CD14-positive monocyte (primary cell): Measurements from ENCODE around the gene ANKRD53. TPM values are rescaled to one million over a fixed set of nuclear protein-coding genes. Genes with fewer than 3 reads are reported as not detected.

Experiments
- DNase-seq, 3 donors: peaks; one replicate each; pipeline ENCODE4 v3.0.0-alpha.2; 2011 to 2022
- H2AFZ ChIP-seq: 2 replicates; pipeline ENCODE4 v1.6.0; 2012; ENCODE audit warnings: mild to moderate bottlenecking, low read depth, low read length, inconsistent platforms; ENCODE audit not compliant: insufficient read depth, poor library complexity, severe bottlenecking
- H3K27ac ChIP-seq, 2 donors: 1 replicate in 1 of 2; 2 replicates in 1 of 2; pipeline ENCODE4 v1.5.1; 2012 to 2013; ENCODE audit warnings: low read length in 2 of 2, control low read depth in 1 of 2, inconsistent platforms in 1 of 2, low read depth in 1 of 2, mild to moderate bottlenecking in 1 of 2
- H3K27me3 ChIP-seq, 2 donors: one replicate each; pipeline versions ENCODE4 v1.6.0 to v1.6.1; 2011 to 2013; ENCODE audit warnings: low read length in 2 of 2; ENCODE audit not compliant: control insufficient read depth in 2 of 2, insufficient read depth in 2 of 2
- H3K36me3 ChIP-seq, 2 donors: replicated peaks in 1 of 2; 1 replicate in 1 of 2; 2 replicates in 1 of 2; pipeline versions ENCODE4 v1.5.1 to v1.6.1; 2012 to 2013; ENCODE audit warnings: low read length in 2 of 2, control low read depth in 1 of 2, inconsistent platforms in 1 of 2, mild to moderate bottlenecking in 1 of 2; ENCODE audit not compliant: insufficient read depth in 2 of 2, control insufficient read depth in 1 of 2
- H3K4me1 ChIP-seq, 2 donors: 1 replicate in 1 of 2; 2 replicates in 1 of 2; pipeline versions ENCODE4 v1.5.1 to v1.6.1; 2012 to 2013; ENCODE audit warnings: low read length in 2 of 2, control low read depth in 1 of 2, inconsistent platforms in 1 of 2, mild to moderate bottlenecking in 1 of 2, moderate library complexity in 1 of 2; ENCODE audit not compliant: insufficient read depth in 2 of 2, control insufficient read depth in 1 of 2
- H3K4me2 ChIP-seq: replicated peaks from 2 replicates; pipeline ENCODE3; 2012; ENCODE audit warnings: low read length, moderate library complexity, mild to moderate bottlenecking; ENCODE audit not compliant: poor library complexity, severe bottlenecking; ENCODE audit errors: extremely low read depth
- H3K4me3 ChIP-seq, 3 experiments: fragments of 200-600 bp in 1 of 3; sonication (generic) in 1 of 3; replicated peaks in 1 of 3; 1 replicate in 2 of 3; 2 replicates in 1 of 3; pipeline ENCODE4 v1.5.1; 2011 to 2013; ENCODE audit warnings: low read length in 3 of 3, mild to moderate bottlenecking in 3 of 3, control low read depth in 2 of 3, low read depth in 2 of 3, inconsistent platforms in 1 of 3, moderate library complexity in 1 of 3
- H3K79me2 ChIP-seq: 2 replicates; pipeline ENCODE4 v1.6.0; 2012; ENCODE audit warnings: mild to moderate bottlenecking, control low read depth, inconsistent platforms, low read length, moderate library complexity; ENCODE audit not compliant: insufficient read depth
- H3K9ac ChIP-seq: 2 replicates; pipeline ENCODE4 v1.6.0; 2017; ENCODE audit warnings: low read length, mild to moderate bottlenecking; ENCODE audit not compliant: insufficient read depth, poor library complexity, severe bottlenecking
- H3K9me3 ChIP-seq, 2 donors: replicated peaks in 1 of 2; 1 replicate in 1 of 2; 2 replicates in 1 of 2; pipeline versions ENCODE4 v1.5.1 to v1.6.1; 2012 to 2013; ENCODE audit warnings: low read length in 2 of 2, control low read depth in 1 of 2; ENCODE audit not compliant: control insufficient read depth in 1 of 2, insufficient read depth in 1 of 2
- H4K20me1 ChIP-seq: 2 replicates; pipeline ENCODE4 v1.6.0; 2012; ENCODE audit warnings: mild to moderate bottlenecking, low read length, control low read depth, moderate library complexity; ENCODE audit not compliant: insufficient read depth
- H3K27ac Mint-ChIP-seq, 7 donors: one replicate each; pipeline ENCODE4 v1.8.0; 2020; ENCODE audit warnings: mild to moderate bottlenecking in 7 of 7, mixed read lengths in 7 of 7, moderate library complexity in 6 of 7, inconsistent platforms in 2 of 7
- H3K27me3 Mint-ChIP-seq, 3 donors: one replicate each; pipeline ENCODE4 v1.8.0; 2021 to 2022; ENCODE audit warnings: low read depth in 3 of 3, mild to moderate bottlenecking in 3 of 3, mixed read lengths in 3 of 3, moderate library complexity in 3 of 3, inconsistent platforms in 1 of 3
- H3K36me3 Mint-ChIP-seq, 2 donors: one replicate each; pipeline ENCODE4 v1.8.0; 2020; ENCODE audit warnings: mixed read lengths in 2 of 2, inconsistent platforms in 1 of 2, mild to moderate bottlenecking in 1 of 2
- H3K4me1 Mint-ChIP-seq: one replicate; pipeline ENCODE4 v1.8.0; 2020; ENCODE audit warnings: mild to moderate bottlenecking, mixed read lengths
- H3K4me3 Mint-ChIP-seq, 2 donors: one replicate each; pipeline ENCODE4 v1.8.0; 2020; ENCODE audit warnings: mild to moderate bottlenecking in 2 of 2, mixed read lengths in 2 of 2, moderate library complexity in 1 of 2
- H3K9me3 Mint-ChIP-seq, 7 donors: one replicate each; pipeline ENCODE4 v1.8.0; 2020 to 2022; ENCODE audit warnings: mixed read lengths in 7 of 7, mild to moderate bottlenecking in 6 of 7, moderate library complexity in 6 of 7, inconsistent platforms in 2 of 7
- WGBS: methylation state at CpG from one replicate; pipeline ENCODE4 v1.1.5; 2013; ENCODE audit warnings: missing lambda C conversion rate; ENCODE audit not compliant: insufficient coverage; 5-methylcytosine and 5-hydroxymethylcytosine counted together
- intact Hi-C, 2 donors: fragments of 100-400 bp; cut with micrococcal nuclease; formaldehyde crosslinking; loops; one replicate each; pipeline versions ENCODE4 v1.15.0 to v1.15.1; 2023
- polyA plus RNA-seq, 3 donors: library from polyadenylated mRNA; depleted of rRNA in 1 of 3; unstranded in 2 of 3; stranded (reverse) in 1 of 3; fragments of 300-500 nt in 2 of 3; fragments of >200 nt in 1 of 3; fragmentation: Illumina TruSeq in 2 of 3; gene quantifications; 1 replicate in 2 of 3; 2 replicates in 1 of 3; pipeline ENCODE4 v1.2.3, GENCODE V29; 2012 to 2021
- TF ChIP-seq, protein P1 (sequence below): fragments of 200-600 bp; IDR thresholded peaks from one replicate; pipeline ENCODE4 v1.8.0; 2022; ENCODE audit warnings: antibody characterized with exemption, mild to moderate bottlenecking

ANKRD53 gene
- polyA plus RNA-seq, 3 donors = 0.12 TPM; not detected in 2

DNA sequence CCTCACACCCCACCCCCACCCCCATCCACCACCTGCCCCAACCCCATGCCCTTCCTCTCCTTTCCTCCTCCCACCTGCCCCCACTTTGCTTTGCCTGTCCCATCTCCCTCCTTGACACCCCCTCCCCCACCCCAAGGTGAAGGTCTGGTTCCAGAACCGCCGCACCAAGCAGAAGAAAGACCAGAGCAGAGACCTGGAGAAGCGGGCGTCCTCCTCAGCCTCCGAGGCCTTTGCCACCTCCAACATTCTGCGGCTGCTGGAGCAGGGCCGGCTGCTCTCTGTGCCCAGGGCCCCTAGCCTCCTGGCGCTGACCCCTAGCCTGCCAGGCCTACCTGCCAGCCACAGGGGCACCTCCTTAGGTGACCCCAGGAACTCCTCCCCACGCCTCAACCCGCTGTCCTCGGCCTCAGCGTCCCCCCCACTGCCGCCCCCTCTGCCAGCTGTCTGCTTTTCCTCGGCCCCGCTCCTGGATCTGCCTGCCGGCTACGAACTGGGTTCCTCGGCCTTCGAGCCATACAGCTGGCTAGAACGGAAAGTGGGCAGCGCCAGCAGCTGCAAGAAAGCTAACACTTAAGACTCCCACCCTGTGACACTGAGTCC, 45.7 kb upstream of the ANKRD53 start:
- intact Hi-C loops = no loop called here
- Histone ChIP-seq H3K4me3 (no peak overlapping the region), H3K4me1 (no peaks in the 10 kb centered on the region), H4K20me1 (no peaks in the 10 kb centered on the region), H3K27ac (no peak overlapping the region), H3K4me2 (no peak overlapping the region), H3K36me3 (no peaks in the 10 kb centered on the region), H3K9me3 (no peaks in the 10 kb centered on the region), H3K27me3 (no peaks in the 10 kb centered on the region), H2AFZ (no peak overlapping the region), H3K79me2 (no peaks in the 10 kb centered on the region), H3K9ac (no peak overlapping the region)
- Mint-ChIP-seq H3K36me3 (no peaks in the 10 kb centered on the region), H3K27ac (no peak overlapping the region), H3K9me3 (peaks cover 0 to 2% (median 0%) of the 10 kb centered on the region in 7 donors), H3K27me3 (peaks cover 13 to 21% (median 18%) of the 10 kb centered on the region in 3 donors), H3K4me3 (no peak overlapping the region), H3K4me1 (peaks cover 3% of the 10 kb centered on the region)
- TF ChIP-seq, protein P1, sequence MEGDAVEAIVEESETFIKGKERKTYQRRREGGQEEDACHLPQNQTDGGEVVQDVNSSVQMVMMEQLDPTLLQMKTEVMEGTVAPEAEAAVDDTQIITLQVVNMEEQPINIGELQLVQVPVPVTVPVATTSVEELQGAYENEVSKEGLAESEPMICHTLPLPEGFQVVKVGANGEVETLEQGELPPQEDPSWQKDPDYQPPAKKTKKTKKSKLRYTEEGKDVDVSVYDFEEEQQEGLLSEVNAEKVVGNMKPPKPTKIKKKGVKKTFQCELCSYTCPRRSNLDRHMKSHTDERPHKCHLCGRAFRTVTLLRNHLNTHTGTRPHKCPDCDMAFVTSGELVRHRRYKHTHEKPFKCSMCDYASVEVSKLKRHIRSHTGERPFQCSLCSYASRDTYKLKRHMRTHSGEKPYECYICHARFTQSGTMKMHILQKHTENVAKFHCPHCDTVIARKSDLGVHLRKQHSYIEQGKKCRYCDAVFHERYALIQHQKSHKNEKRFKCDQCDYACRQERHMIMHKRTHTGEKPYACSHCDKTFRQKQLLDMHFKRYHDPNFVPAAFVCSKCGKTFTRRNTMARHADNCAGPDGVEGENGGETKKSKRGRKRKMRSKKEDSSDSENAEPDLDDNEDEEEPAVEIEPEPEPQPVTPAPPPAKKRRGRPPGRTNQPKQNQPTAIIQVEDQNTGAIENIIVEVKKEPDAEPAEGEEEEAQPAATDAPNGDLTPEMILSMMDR = no peak
- WGBS = 96% methylated on average over 21 of the region's 21 CpGs
- peak in 1 of 3 donors; percentile 0 for DNase-seq

GRCh38 chr2:70934981-70935380, 43.4 kb upstream of the ANKRD53 start:
- Mint-ChIP-seq H3K27ac (no peak overlapping the region), H3K4me1 (peaks cover 3% of the 10 kb centered on the region), H3K9me3 (peaks cover 0 to 2% (median 0%) of the 10 kb centered on the region in 7 donors), H3K27me3 (peaks cover 13 to 29% (median 23%) of the 10 kb centered on the region in 3 donors), H3K4me3 (no peak overlapping the region), H3K36me3 (no peaks in the 10 kb centered on the region)
- no peak overlapping the region for H3K9ac ChIP-seq
- H3K4me1 ChIP-seq = no peaks in the 10 kb centered on the region
- H3K9me3 ChIP-seq = no peaks in the 10 kb centered on the region
- no CpG with 5 or more reads among the region's 1 CpG for WGBS
- no peaks in the 10 kb centered on the region for H4K20me1 ChIP-seq
- no peak overlapping the region for H3K27ac ChIP-seq
- intact Hi-C loops = no loop called here
- no peaks in the 10 kb centered on the region for H3K79me2 ChIP-seq
- H3K27me3 ChIP-seq = peaks cover 0 to 14% of the 10 kb centered on the region in 2 donors
- DNase-seq = no peak
- H3K4me2 ChIP-seq = no peak overlapping the region
- H3K4me3 ChIP-seq = no peak overlapping the region
- no peaks in the 10 kb centered on the region for H3K36me3 ChIP-seq
- TF ChIP-seq, protein P1 = no peak
- no peak overlapping the region for H2AFZ ChIP-seq
